SH-SY5Y (cell line): Measurements from ENCODE around the gene HMCN2.

Experiments used
- GATA2 ChIP-seq: IDR thresholded peaks from 2 replicates; pipeline ENCODE4 v1.6.1; 2011; ENCODE audit warnings: mild to moderate bottlenecking, low read depth, low read length
- GATA3 ChIP-seq: IDR thresholded peaks from 2 replicates; pipeline ENCODE4 v1.6.1; 2011; ENCODE audit warnings: low read depth, mild to moderate bottlenecking, low read length, moderate library complexity

DNA sequence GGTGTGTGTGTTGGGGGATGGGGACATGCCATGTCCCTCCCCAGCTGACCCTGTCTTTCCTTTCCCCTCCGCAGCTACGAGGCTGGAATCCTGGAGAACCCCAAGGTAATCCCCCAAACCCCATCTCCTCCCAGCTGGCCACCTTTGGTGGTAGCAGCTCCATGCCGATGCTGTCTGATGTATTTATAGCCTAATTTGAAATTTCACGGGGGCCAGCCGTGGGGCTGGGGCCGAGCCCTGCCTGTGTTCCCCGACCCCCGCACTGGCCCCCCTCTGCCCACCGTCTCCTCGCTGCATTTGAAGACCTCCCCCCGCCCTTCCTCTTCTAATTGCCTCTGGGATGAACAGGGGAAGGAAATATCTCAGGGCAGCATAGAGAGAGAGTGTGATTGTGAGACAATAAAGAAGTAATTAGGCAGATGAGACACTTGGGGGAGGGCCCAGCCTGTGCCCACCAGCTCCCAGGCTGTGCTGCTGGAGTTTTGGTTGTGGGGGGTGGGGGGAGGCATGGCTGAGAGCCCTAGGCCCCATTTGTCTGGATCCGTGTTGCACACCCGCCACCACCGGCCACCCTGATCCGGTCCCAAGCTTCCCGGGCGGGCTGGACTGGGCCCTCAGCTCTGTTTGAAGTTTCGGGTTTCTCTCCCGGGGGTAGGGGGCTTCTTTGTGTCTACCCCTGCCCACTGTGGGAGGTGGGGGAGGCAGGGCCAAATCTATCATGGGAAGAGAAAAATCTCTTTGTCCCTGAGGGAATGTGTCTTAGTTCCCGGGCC, 206.0 kb downstream of the HMCN2 start:
- TF ChIP-seq GATA3: no peak
- no peak for TF ChIP-seq GATA2
